HL-60 (cell line): ENCODE results near the gene TMEM14C.

Experiments used
- DNase-seq, 2 experiments: peaks; one replicate each; pipeline ENCODE4 v3.0.0-alpha.2; 2010 to 2020; ENCODE audit warnings: low read depth in 1 of 2, low spot score in 1 of 2
- H3K27ac ChIP-seq: fragments of 250-450 bp; sonication (Bioruptor Pico); replicated peaks from 2 replicates; pipeline ENCODE4 v1.5.1; 2020; ENCODE audit warnings: mild to moderate bottlenecking, moderate library complexity
- H3K27me3 ChIP-seq: fragments of 250-450 bp; sonication (Bioruptor Pico); 2 replicates; pipeline ENCODE4 v1.5.1; 2021; ENCODE audit warnings: mild to moderate bottlenecking, moderate library complexity; ENCODE audit not compliant: insufficient read depth, poor library complexity, severe bottlenecking
- H3K4me3 ChIP-seq: replicated peaks from 2 replicates; pipeline ENCODE4 v1.5.1; 2011; ENCODE audit warnings: mild to moderate bottlenecking, control low read depth, low read length; ENCODE audit not compliant: insufficient read depth
- GABPA ChIP-seq: IDR thresholded peaks from 2 replicates; pipeline ENCODE4 v1.6.1; 2012; ENCODE audit warnings: low read depth
- POLR2AphosphoS5 ChIP-seq: IDR thresholded peaks from 2 replicates; pipeline ENCODE4 v1.6.1; 2012; ENCODE audit warnings: low read depth
- REST ChIP-seq: IDR thresholded peaks from 2 replicates; pipeline ENCODE4 v1.6.1; 2012; ENCODE audit warnings: low read depth; ENCODE audit not compliant: insufficient replicate concordance
- SPI1 ChIP-seq: IDR thresholded peaks from 2 replicates; pipeline ENCODE4 v1.6.1; 2012; ENCODE audit warnings: low read depth, mild to moderate bottlenecking, borderline replicate concordance
- TF ChIP-seq, protein P1 (sequence below): IDR thresholded peaks from one replicate; pipeline ENCODE4 v1.5.1; 2011; ENCODE audit warnings: low read length, control low read depth, inconsistent platforms; ENCODE audit not compliant: insufficient read depth

Gene TMEM14C

DNA sequence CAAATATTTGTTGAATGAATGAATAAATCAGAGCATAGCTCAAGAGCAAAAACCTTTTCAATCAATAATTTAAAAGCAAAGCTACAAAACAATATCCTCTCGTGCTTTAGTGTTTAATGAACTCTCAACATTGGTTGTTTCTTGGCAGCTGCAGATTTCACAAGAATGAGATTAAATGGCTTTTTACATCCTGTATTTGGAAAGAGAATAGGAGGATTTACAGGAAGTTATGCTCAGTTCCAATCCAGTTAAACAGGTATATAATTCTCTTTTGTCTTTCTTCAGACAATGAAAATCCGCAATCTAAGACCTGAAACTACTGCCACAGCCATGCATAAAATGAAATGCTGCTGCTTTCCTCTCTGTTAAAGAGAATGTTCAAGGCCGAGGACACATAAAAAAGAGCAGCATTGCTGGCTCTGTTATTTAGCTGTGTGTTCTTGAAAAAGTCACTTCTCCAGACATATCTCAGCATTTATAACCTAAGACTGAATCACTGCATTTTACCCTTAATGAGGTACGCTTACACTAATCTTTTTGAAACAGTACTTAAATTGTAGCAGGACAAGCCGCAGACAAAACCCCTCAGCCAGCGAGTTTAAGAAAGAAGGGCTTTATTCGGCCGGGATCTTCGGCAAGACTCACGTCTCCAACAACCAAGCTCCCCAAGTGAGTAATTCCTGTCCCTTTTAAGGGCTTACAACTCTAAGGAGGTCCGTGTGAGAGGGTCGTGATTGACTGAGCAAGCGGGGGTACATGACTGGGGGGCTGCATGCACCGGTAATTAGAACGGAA, 32.0 kb upstream of the TMEM14C start:
- H3K27ac ChIP-seq: peak overlapping the region; percentile 99
- TF ChIP-seq POLR2AphosphoS5 (no peak), SPI1 (no peak), REST (no peak), GABPA (no peak)
- TF ChIP-seq, protein P1, sequence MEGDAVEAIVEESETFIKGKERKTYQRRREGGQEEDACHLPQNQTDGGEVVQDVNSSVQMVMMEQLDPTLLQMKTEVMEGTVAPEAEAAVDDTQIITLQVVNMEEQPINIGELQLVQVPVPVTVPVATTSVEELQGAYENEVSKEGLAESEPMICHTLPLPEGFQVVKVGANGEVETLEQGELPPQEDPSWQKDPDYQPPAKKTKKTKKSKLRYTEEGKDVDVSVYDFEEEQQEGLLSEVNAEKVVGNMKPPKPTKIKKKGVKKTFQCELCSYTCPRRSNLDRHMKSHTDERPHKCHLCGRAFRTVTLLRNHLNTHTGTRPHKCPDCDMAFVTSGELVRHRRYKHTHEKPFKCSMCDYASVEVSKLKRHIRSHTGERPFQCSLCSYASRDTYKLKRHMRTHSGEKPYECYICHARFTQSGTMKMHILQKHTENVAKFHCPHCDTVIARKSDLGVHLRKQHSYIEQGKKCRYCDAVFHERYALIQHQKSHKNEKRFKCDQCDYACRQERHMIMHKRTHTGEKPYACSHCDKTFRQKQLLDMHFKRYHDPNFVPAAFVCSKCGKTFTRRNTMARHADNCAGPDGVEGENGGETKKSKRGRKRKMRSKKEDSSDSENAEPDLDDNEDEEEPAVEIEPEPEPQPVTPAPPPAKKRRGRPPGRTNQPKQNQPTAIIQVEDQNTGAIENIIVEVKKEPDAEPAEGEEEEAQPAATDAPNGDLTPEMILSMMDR: no peak
- peak in 1 of 2 experiments; percentile 25 for DNase-seq
- no peaks in the 10 kb centered on the region for H3K27me3 ChIP-seq
- no peak overlapping the region for H3K4me3 ChIP-seq

GRCh38 chr6:10692965-10693538, 29.8 kb upstream of the TMEM14C start:
- no peak for DNase-seq
- no peak for TF ChIP-seq REST
- TF ChIP-seq, protein P1: no peak
- no peak for TF ChIP-seq SPI1
- TF ChIP-seq GABPA: no peak
- TF ChIP-seq POLR2AphosphoS5: no peak
- H3K27ac ChIP-seq: peak overlapping the region; percentile 99
- H3K4me3 ChIP-seq: peak overlapping the region; percentile 85
- no peaks in the 10 kb centered on the region for H3K27me3 ChIP-seq

GRCh38 chr6:10694302-10695085, 28.4 kb upstream of the TMEM14C start, which contains the start of the genes C6orf52 and PAK1IP1:
Gene C6orf52 (minus strand): TSS chr6:10694616. CDS start chr6:10687550, 7,066 bp downstream.
Gene PAK1IP1 (plus strand): TSS chr6:10694972. CDS start chr6:10694986, 14 bp downstream.
- Histone ChIP-seq H3K4me3 (peak within 1 kb of the TSS; percentile 85), H3K27ac (peak within 1 kb of the TSS; percentile 99), H3K27me3 (no peaks in the 10 kb centered on the region)
- no peak for TF ChIP-seq REST
- TF ChIP-seq SPI1: no peak
- TF ChIP-seq, protein P1: no peak
- TF ChIP-seq POLR2AphosphoS5: peak; percentile 88
- TF ChIP-seq GABPA: peak; percentile 86
- DNase-seq: peak; percentile 93 to 94
